Prostate gland (tissue), 2 donors: ENCODE measurements around the gene IL1RAPL1. TPM values are rescaled to one million over a fixed set of nuclear protein-coding genes. Genes with fewer than 3 reads are reported as not detected.

ENCODE experiments used
- DNase-seq: peaks from one replicate; pipeline ENCODE4 v3.0.0-alpha.2; 2019; ENCODE audit warnings: low spot score
- H3K27ac ChIP-seq, 2 donors: fragments of 200-600 bp; sonication (generic); 2 replicates each; pipeline ENCODE4 v1.5.1; 2017 to 2019
- H3K27me3 ChIP-seq: fragments of 200-600 bp; sonication (generic); replicated peaks from 2 replicates; pipeline ENCODE4 v1.5.1; 2019; ENCODE audit not compliant: insufficient read depth
- H3K36me3 ChIP-seq, 2 donors: fragments of 200-600 bp; sonication (generic); 1 replicate in 1 of 2; 2 replicates in 1 of 2; pipeline versions ENCODE4 v1.5.1 to v1.8.1; 2017 to 2019
- H3K4me1 ChIP-seq: fragments of 200-600 bp; sonication (generic); replicated peaks from 2 replicates; pipeline ENCODE4 v1.5.1; 2019
- H3K4me3 ChIP-seq, 2 donors: fragments of 200-600 bp; sonication (generic); 2 replicates each; pipeline ENCODE4 v1.5.1; 2017 to 2019
- H3K9me3 ChIP-seq: fragments of 200-600 bp; sonication (generic); 2 replicates; pipeline ENCODE4 v1.5.1; 2017
- CTCF ChIP-seq, 4 experiments: fragments of 200-600 bp in 2 of 4; fragments of 450-650 bp in 2 of 4; sonication (generic) in 2 of 4; IDR thresholded peaks; 1 replicate in 3 of 4; 2 replicates in 1 of 4; pipeline ENCODE4 v1.5.1; 2016 to 2019; ENCODE audit warnings: antibody characterized with exemption in 4 of 4, mild to moderate bottlenecking in 2 of 4, moderate library complexity in 2 of 4
- POLR2A ChIP-seq: fragments of 450-650 bp; IDR thresholded peaks from one replicate; pipeline ENCODE4 v1.6.1; 2016; ENCODE audit warnings: antibody characterized with exemption, mild to moderate bottlenecking
- POLR2AphosphoS5 ChIP-seq: sonication (generic); formaldehyde crosslinking; IDR thresholded peaks from one replicate; pipeline ENCODE4 v1.6.1; 2017; ENCODE audit warnings: antibody characterized with exemption
- WGBS: methylation state at CpG from one replicate; pipeline ENCODE4 v1.1.5; 2018; 5-methylcytosine and 5-hydroxymethylcytosine counted together
- intact Hi-C: fragments of 100-400 bp; cut with DNase I; formaldehyde crosslinking; loops from one replicate; pipeline ENCODE4 v1.14.2; 2022
- total RNA-seq, 2 donors: library from RNA; depleted of rRNA; stranded (reverse); fragments of >200 nt; gene quantifications; one replicate each; pipeline ENCODE4 v1.1.0, GENCODE V29; 2016

The IL1RAPL1 gene
- total RNA-seq, 2 donors from 2014 or later = 0.23 TPM

GRCh38 chrX:28552882-28553829 is 34.1 kb upstream of the IL1RAPL1 start:
- Histone ChIP-seq H3K27me3 (no peaks in the 10 kb centered on the region), H3K9me3 (no peaks in the 10 kb centered on the region), H3K27ac (no peak overlapping the region), H3K4me1 (no peaks in the 10 kb centered on the region), H3K36me3 (no peaks in the 10 kb centered on the region), H3K4me3 (no peak overlapping the region)
- no peak for DNase-seq
- TF ChIP-seq CTCF (IDR thresholded peaks at IDR 0.05) (no peak), POLR2AphosphoS5 (no peak), POLR2A (no peak)
- WGBS = 77% methylated on average over 1 of the region's 1 CpG
- intact Hi-C loops = no loop called here

GRCh38 chrX:28576117-28576516 is 11.1 kb upstream of the IL1RAPL1 start:
- intact Hi-C loops = no loop called here
- Histone ChIP-seq H3K36me3 (no peaks in the 10 kb centered on the region), H3K4me3 (no peak overlapping the region), H3K9me3 (no peaks in the 10 kb centered on the region), H3K4me1 (no peaks in the 10 kb centered on the region), H3K27ac (no peak overlapping the region), H3K27me3 (no peaks in the 10 kb centered on the region)
- no peak for DNase-seq
- WGBS = 73% methylated on average over 2 of the region's 3 CpGs
- no peak for TF ChIP-seq CTCF (IDR thresholded peaks at IDR 0.05)
- no peak for TF ChIP-seq POLR2A
- no peak for TF ChIP-seq POLR2AphosphoS5

DNA sequence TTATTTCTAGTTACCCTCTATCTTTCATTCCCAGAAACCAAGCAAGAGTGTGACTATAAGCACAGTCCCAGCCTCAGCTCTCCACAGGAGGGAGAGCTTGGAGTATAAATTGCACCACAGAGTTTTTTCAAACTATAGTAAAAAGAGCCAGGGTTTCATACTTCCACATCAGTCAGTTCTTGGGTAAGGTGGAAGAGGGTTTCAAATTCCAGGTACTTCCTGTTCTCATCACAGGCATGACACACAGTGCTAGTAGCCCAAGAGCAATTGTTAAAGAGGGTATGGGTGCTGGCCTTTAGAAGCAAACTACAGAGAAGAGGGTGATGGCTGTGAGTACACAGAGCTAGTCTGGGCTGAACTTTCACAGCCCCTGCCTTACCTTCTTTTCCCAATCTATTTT is 5.7 kb upstream of the IL1RAPL1 start:
- no peak for DNase-seq
- Histone ChIP-seq H3K4me1 (no peaks in the 10 kb centered on the region), H3K27ac (no peak overlapping the region), H3K9me3 (no peaks in the 10 kb centered on the region), H3K36me3 (no peaks in the 10 kb centered on the region), H3K4me3 (no peak overlapping the region), H3K27me3 (no peaks in the 10 kb centered on the region)
- TF ChIP-seq POLR2AphosphoS5 (no peak), POLR2A (no peak), CTCF (IDR thresholded peaks at IDR 0.05) (no peak)
- intact Hi-C loops = no loop called here

- H3K4me3 ChIP-seq = no peak overlapping the region
- no peaks in the 10 kb centered on the region for H3K27me3 ChIP-seq
- WGBS = 51% methylated on average over 4 of the region's 4 CpGs
- H3K36me3 ChIP-seq = no peaks in the 10 kb centered on the region
- no peaks in the 10 kb centered on the region for H3K9me3 ChIP-seq
- no peak for TF ChIP-seq CTCF (IDR thresholded peaks at IDR 0.05)
- TF ChIP-seq POLR2AphosphoS5 = no peak
- no peak for TF ChIP-seq POLR2A
- no peak overlapping the region for H3K27ac ChIP-seq
- H3K4me1 ChIP-seq = no peaks in the 10 kb centered on the region
- intact Hi-C loops = no loop called here
- DNase-seq = no peak
These were observed 4.7 kb upstream of the IL1RAPL1 start for GRCh38 chrX:28582511-28582910.

DNA sequence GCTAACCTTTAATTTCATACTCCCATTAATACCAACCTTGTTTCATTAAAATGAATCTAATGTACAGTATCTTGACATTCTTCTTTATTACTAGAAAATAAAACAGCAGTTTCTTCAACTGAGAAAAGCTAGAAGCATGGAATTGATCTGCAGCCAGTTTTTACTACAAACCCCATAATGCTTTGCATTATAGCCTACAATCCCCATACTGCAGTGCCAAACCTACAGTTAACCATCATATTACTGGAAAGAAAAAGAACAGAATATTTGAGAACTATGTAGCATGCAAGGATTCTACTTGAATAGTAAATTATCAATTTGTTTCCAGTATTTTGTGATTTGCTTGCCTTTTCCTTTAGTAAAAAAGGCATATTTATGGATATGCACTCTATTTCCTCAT is 3.2 kb upstream of the IL1RAPL1 start:
- TF ChIP-seq CTCF (IDR thresholded peaks at IDR 0.05) (no peak), POLR2A (no peak), POLR2AphosphoS5 (no peak)
- no peaks in the 10 kb centered on the region for H3K4me1 ChIP-seq
- no peak overlapping the region for H3K4me3 ChIP-seq
- intact Hi-C loops = no loop called here
- H3K27me3 ChIP-seq = no peaks in the 10 kb centered on the region
- no peak for DNase-seq
- no peaks in the 10 kb centered on the region for H3K9me3 ChIP-seq
- H3K27ac ChIP-seq = no peak overlapping the region
- H3K36me3 ChIP-seq = no peaks in the 10 kb centered on the region
